ENCODE results near the gene APOL1. TPM values are rescaled to one million over a fixed set of nuclear protein-coding genes. Genes with fewer than 3 reads are reported as not detected.
"Not testable (repeated sequence)": the region's sequence is repeated elsewhere in the genome, so short reads cannot be mapped to it uniquely, and the experiment has no call there.

Gene APOL1
- total RNA-seq, 1 experiment from 2014 or later: 0.12 TPM

DNA sequence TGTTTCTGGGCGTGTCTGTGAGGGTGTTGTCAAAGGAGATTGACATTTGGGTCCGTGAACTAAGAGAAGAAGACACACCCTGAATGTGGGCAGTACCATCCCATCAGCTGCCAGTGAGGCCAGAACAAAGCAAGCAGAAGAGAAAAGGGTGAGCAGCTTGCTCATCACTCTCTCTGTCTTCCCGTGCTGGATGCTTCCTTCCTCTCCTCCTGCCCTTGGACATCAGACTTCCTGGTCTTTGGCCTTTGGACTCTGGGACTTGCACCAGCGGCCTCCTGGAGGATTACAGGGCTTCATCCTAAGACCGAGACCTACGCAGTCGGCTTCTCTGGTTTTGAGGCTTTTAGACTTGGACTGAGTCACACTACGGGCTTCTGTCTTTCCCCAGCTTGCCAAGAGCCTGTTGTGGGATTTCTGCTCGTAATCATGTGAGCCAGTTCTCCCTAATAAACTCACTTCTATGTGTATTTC, 32.4 kb upstream of the APOL1 start:
- no peaks in the 10 kb centered on the region; the same call in 1 of the 2 replicates for H3K4me1 ChIP-seq
- no peaks in the 10 kb centered on the region for H3K9me3 ChIP-seq (replicated peaks)
- no peak overlapping the region for H3K4me3 ChIP-seq
- no peak for DNase-seq
- no peaks in the 10 kb centered on the region for H3K36me3 ChIP-seq
- H3K27ac ChIP-seq: no peak overlapping the region
- peaks cover 6% of the 10 kb centered on the region; the same call in 1 of the 2 replicates for H3K27me3 ChIP-seq

GRCh38 chr22:36221799-36222751, 30.9 kb upstream of the APOL1 start:
- Histone ChIP-seq H3K27ac (no peak overlapping the region), H3K36me3 (no peaks in the 10 kb centered on the region), H3K4me3 (no peak overlapping the region), H3K27me3 (peaks cover 6% of the 10 kb centered on the region; the same call in 1 of the 2 replicates), H3K4me1 (no peaks in the 10 kb centered on the region; the same call in 1 of the 2 replicates), H3K9me3 (replicated peaks) (no peaks in the 10 kb centered on the region)
- DNase-seq: peak in 1 of 2 experiments; percentile 15

- no peaks in the 10 kb centered on the region; the same call in 1 of the 2 replicates for H3K4me1 ChIP-seq
- no peak overlapping the region for H3K27ac ChIP-seq
- no peaks in the 10 kb centered on the region for H3K36me3 ChIP-seq
- peaks cover 6% of the 10 kb centered on the region; the same call in 1 of the 2 replicates for H3K27me3 ChIP-seq
- DNase-seq: no peak
- H3K9me3 ChIP-seq (replicated peaks): no peaks in the 10 kb centered on the region
- H3K4me3 ChIP-seq: no peak overlapping the region
Measured at GRCh38 chr22:36222887-36223450, 30.0 kb upstream of the APOL1 start.

GRCh38 chr22:36223504-36223903, 29.4 kb upstream of the APOL1 start:
- no peak overlapping the region for H3K27ac ChIP-seq
- H3K27me3 ChIP-seq: peaks cover 6% of the 10 kb centered on the region; the same call in 1 of the 2 replicates
- peak; percentile 24 to 49 for DNase-seq

GRCh38 chr22:36224245-36224644, 28.7 kb upstream of the APOL1 start:
- Histone ChIP-seq H3K9me3 (replicated peaks) (no peaks in the 10 kb centered on the region), H3K4me3 (no peak overlapping the region), H3K4me1 (no peaks in the 10 kb centered on the region; the same call in 1 of the 2 replicates), H3K27me3 (peaks cover 6% of the 10 kb centered on the region; the same call in 1 of the 2 replicates), H3K36me3 (no peaks in the 10 kb centered on the region), H3K27ac (no peak overlapping the region)
- DNase-seq: no peak

More at GRCh38 chr22:36223504-36223903, 29.4 kb upstream of the APOL1 start:
- Histone ChIP-seq H3K4me3 (no peak overlapping the region), H3K4me1 (no peaks in the 10 kb centered on the region; the same call in 1 of the 2 replicates), H3K36me3 (no peaks in the 10 kb centered on the region), H3K9me3 (replicated peaks) (no peaks in the 10 kb centered on the region)

- Histone ChIP-seq H3K27ac (no peak overlapping the region), H3K27me3 (peaks cover 6% of the 10 kb centered on the region; the same call in 1 of the 2 replicates), H3K4me3 (no peak overlapping the region), H3K9me3 (replicated peaks) (no peaks in the 10 kb centered on the region), H3K36me3 (no peaks in the 10 kb centered on the region), H3K4me1 (no peaks in the 10 kb centered on the region; the same call in 1 of the 2 replicates)
- DNase-seq: no peak
Measured at GRCh38 chr22:36225333-36225922, 27.5 kb upstream of the APOL1 start.

DNA sequence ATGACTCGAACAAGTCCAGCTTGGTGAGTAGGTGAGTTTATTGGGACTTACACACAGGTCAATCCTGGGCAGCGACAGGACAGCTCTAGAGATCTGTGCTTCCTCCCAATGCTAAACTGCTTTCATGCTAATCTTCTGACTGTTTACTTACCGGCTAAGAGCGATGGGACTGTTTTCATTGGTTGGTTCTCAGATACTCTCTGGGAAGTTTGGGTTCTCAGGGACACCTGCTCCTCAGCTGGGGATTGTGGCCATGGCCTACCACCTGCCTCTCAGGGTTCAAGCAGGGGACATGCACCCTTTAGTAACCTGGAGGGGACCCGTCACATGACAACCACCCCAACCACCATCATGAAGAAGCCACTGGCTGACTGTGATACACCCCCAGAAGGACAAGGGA, 26.7 kb upstream of the APOL1 start:
- H3K9me3 ChIP-seq (replicated peaks): no peaks in the 10 kb centered on the region
- no peak overlapping the region for H3K4me3 ChIP-seq
- no peaks in the 10 kb centered on the region for H3K36me3 ChIP-seq
- H3K27me3 ChIP-seq: peaks cover 4% of the 10 kb centered on the region; the same call in 1 of the 2 replicates
- DNase-seq: peak in 1 of 2 experiments; percentile 10
- H3K27ac ChIP-seq: no peak overlapping the region
- H3K4me1 ChIP-seq: no peaks in the 10 kb centered on the region

DNA sequence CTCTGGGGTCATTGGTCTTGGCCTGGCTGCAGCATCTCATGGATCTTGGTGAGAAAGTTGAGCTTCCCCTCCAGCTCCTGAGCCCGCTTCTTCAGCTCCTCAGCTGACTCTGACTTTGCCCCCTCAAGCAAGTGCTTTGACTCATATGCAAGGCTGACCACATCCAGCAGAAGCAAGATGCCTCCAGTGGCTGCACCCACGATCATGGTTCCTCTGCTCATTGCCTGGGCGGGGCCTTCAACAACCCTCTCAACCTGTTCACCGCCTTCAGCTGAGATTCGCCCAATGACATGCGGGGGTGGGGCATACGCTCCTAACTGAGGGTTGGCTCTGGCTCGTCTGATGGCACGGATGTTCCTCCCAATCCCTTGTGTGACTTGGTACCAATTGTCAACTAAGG, 25.5 kb upstream of the APOL1 start:
- Histone ChIP-seq H3K27ac (no peak overlapping the region), H3K27me3 (no peaks in the 10 kb centered on the region), H3K4me1 (no peaks in the 10 kb centered on the region), H3K36me3 (no peaks in the 10 kb centered on the region), H3K4me3 (no peak overlapping the region), H3K9me3 (replicated peaks) (no peaks in the 10 kb centered on the region)
- DNase-seq: no peak

DNA sequence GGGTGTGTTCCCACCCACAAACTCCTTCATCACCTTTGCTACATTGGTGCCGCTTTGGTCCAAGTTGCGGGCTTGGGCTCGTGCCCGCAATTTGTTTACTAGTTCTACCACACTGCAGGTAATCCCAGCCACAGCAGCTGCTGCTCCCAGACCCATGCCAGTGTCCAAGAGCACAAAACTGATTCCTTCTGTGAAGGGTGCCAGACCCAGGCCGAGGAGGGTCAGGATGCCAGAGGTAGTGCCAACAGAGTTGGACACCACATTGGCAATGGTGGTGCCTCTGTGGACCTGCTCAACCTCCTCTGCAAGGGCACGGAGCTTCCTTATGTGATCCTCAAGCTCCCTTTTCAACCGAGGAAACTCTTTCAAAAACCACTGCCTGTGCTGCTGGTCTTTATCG, 25.1 kb upstream of the APOL1 start:
- no peaks in the 10 kb centered on the region for H3K4me1 ChIP-seq
- H3K9me3 ChIP-seq (replicated peaks): no peaks in the 10 kb centered on the region
- no peaks in the 10 kb centered on the region for H3K36me3 ChIP-seq
- no peaks in the 10 kb centered on the region for H3K27me3 ChIP-seq
- no peak overlapping the region for H3K27ac ChIP-seq
- no peak for DNase-seq
- H3K4me3 ChIP-seq: no peak overlapping the region

GRCh38 chr22:36228369-36228768, 24.6 kb upstream of the APOL1 start:
- not testable (repeated sequence) for H3K4me3 ChIP-seq; H3K9me3 ChIP-seq (replicated peaks); H3K27me3 ChIP-seq; H3K4me1 ChIP-seq; H3K36me3 ChIP-seq; H3K27ac ChIP-seq; DNase-seq

- Histone ChIP-seq H3K36me3 (no peaks in the 10 kb centered on the region), H3K4me3 (no peak overlapping the region), H3K27me3 (no peaks in the 10 kb centered on the region), H3K4me1 (no peaks in the 10 kb centered on the region), H3K27ac (no peak overlapping the region), H3K9me3 (replicated peaks) (no peaks in the 10 kb centered on the region)
- DNase-seq: no peak
Measured at GRCh38 chr22:36228944-36229343, 24.0 kb upstream of the APOL1 start.

GRCh38 chr22:36229649-36230048, 23.3 kb upstream of the APOL1 start:
- not testable (repeated sequence) for DNase-seq, H3K36me3 ChIP-seq

DNA sequence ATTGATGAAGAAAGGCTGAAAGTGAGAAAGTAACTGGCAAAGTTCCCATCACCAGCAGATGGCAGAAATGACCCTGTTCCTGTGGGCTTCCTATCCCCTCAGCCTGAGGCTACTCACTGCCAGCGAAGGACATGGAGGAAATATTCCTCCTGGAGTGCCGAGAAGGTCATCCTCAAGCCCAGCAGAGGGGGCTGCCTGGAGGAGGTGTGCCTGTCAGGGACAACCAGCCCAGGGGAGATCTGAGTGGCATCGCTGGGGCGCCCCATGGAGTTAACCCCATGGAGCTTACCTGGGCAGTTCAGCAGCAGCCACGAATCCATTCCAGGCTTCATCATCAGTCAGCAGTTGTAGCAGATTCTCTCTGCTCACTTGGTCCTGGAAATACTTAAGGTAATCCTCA, 21.9 kb upstream of the APOL1 start:
- not testable (repeated sequence) for DNase-seq; H3K4me3 ChIP-seq; H3K36me3 ChIP-seq; H3K27me3 ChIP-seq; H3K9me3 ChIP-seq (replicated peaks); H3K27ac ChIP-seq; H3K4me1 ChIP-seq

More at GRCh38 chr22:36229649-36230048, 23.3 kb upstream of the APOL1 start:
- H3K27ac ChIP-seq; H3K27me3 ChIP-seq; H3K4me3 ChIP-seq; H3K9me3 ChIP-seq (replicated peaks); H3K4me1 ChIP-seq: not testable (repeated sequence)

DNA sequence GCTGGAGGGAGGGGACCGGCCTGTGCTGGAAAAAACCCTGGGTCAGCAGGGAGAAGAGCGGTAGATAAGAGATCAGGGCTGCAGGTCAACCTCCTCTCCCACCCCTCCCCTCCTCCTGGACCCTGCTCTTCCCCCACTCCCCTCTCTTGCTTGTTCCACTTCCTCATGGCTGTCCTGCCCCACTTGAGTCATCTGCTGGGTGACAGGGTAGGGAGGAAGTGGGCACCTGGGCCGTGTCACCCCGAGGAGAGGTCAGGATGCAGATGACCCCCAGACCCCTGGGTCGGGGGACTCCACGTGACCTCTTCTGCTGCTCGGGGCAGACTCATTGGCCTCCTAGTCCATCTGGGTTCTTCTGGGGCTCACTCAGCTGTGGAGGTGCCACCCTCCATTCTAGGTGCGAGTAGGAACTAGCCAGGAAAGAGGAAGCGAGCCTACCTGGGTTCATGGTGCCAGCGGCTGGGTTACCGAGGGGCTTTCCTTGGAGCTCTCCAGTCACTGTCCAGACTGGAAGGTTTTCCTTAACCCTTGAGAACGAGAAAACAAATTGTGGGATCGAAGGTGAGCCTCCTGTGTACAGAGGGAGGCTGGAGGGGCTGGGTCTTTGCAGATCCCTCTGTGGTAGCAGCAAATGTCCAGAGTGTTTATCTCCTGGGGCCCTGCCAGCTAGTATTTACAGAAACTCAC, 20.1 kb upstream of the APOL1 start:
- Histone ChIP-seq H3K4me1 (no peaks in the 10 kb centered on the region), H3K36me3 (no peaks in the 10 kb centered on the region), H3K4me3 (no peak overlapping the region), H3K27me3 (no peaks in the 10 kb centered on the region), H3K27ac (no peak overlapping the region), H3K9me3 (replicated peaks) (peaks cover 4% of the 10 kb centered on the region; the same call in 1 of the 2 replicates)
- no peak for DNase-seq
